ENCODE measurements around the gene ST6GALNAC3. TPM values are rescaled to one million over a fixed set of nuclear protein-coding genes. Genes with fewer than 3 reads are reported as not detected.

ST6GALNAC3 gene
- total RNA-seq, 1 experiment from 2014 or later, result 2.2 TPM

DNA sequence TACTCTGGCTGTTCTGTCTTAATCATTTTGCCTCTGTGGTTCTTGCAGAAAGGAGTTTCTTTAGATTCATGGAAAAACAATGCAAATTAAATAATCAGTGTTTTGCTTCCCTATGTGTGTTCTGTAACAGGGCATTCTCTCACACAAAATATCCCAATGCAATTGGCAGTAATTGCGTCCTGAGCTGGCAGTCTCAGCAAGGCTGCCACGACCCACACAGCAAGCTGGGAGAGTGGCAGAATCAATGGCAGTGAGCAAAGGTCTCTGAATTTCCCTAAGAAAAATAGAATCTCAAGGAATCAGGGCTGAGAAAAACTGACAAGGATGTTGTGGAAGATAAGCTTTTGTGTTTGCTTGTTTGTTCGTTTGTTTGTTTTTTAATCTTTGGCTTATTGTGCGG lies 594.6 kb downstream of the ST6GALNAC3 start:
- no peak overlapping the region for H3K4me3 ChIP-seq (replicated peaks in 1 of 2; ENCODE audit: low read depth in 1 of 2, low read length in 2 of 2)
- H3K4me1 ChIP-seq (ENCODE audit: control insufficient read depth in 1 of 2, insufficient read depth in 2 of 2, low read length in 2 of 2), result no peaks in the 10 kb centered on the region
- POLR2A ChIA-PET, result no interaction called here
- no peak overlapping the region for H3K9ac ChIP-seq (ENCODE audit: low read length)
- TF ChIP-seq, protein P1, sequence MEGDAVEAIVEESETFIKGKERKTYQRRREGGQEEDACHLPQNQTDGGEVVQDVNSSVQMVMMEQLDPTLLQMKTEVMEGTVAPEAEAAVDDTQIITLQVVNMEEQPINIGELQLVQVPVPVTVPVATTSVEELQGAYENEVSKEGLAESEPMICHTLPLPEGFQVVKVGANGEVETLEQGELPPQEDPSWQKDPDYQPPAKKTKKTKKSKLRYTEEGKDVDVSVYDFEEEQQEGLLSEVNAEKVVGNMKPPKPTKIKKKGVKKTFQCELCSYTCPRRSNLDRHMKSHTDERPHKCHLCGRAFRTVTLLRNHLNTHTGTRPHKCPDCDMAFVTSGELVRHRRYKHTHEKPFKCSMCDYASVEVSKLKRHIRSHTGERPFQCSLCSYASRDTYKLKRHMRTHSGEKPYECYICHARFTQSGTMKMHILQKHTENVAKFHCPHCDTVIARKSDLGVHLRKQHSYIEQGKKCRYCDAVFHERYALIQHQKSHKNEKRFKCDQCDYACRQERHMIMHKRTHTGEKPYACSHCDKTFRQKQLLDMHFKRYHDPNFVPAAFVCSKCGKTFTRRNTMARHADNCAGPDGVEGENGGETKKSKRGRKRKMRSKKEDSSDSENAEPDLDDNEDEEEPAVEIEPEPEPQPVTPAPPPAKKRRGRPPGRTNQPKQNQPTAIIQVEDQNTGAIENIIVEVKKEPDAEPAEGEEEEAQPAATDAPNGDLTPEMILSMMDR (IDR thresholded peaks at IDR 0.05 in 2 of 3, conservative IDR thresholded peaks at IDR 0.05 in 1 of 3; ENCODE audit: borderline replicate concordance in 1 of 3, insufficient read depth in 1 of 3, low read depth in 2 of 3, low read length in 2 of 3), result no peak
- no peak for TF ChIP-seq FOSL1 (IDR thresholded peaks at IDR 0.05; ENCODE audit: low read depth)
- TF ChIP-seq SP1 (IDR thresholded peaks at IDR 0.05; ENCODE audit: low read depth), result no peak
- no peak for TF ChIP-seq ZFX (IDR thresholded peaks at IDR 0.05)
- no peak for TF ChIP-seq ZNF274 (IDR thresholded peaks at IDR 0.05; ENCODE audit: low read depth, low read length)
- TF ChIP-seq POLR2AphosphoS5 (IDR thresholded peaks at IDR 0.05; ENCODE audit: low read depth, low read length), result no peak
- TF ChIP-seq SIN3A (IDR thresholded peaks at IDR 0.05; ENCODE audit: low read depth), result no peak
- TF ChIP-seq, protein P2, sequence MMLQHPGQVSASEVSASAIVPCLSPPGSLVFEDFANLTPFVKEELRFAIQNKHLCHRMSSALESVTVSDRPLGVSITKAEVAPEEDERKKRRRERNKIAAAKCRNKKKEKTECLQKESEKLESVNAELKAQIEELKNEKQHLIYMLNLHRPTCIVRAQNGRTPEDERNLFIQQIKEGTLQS (IDR thresholded peaks at IDR 0.05), result no peak
- TF ChIP-seq JUND (IDR thresholded peaks at IDR 0.05), result no peak
- no peak for TF ChIP-seq SRF (IDR thresholded peaks at IDR 0.05; ENCODE audit: low read depth)
- TF ChIP-seq RAD21 (IDR thresholded peaks at IDR 0.05; ENCODE audit: low read depth), result no peak
- TF ChIP-seq, protein P3, sequence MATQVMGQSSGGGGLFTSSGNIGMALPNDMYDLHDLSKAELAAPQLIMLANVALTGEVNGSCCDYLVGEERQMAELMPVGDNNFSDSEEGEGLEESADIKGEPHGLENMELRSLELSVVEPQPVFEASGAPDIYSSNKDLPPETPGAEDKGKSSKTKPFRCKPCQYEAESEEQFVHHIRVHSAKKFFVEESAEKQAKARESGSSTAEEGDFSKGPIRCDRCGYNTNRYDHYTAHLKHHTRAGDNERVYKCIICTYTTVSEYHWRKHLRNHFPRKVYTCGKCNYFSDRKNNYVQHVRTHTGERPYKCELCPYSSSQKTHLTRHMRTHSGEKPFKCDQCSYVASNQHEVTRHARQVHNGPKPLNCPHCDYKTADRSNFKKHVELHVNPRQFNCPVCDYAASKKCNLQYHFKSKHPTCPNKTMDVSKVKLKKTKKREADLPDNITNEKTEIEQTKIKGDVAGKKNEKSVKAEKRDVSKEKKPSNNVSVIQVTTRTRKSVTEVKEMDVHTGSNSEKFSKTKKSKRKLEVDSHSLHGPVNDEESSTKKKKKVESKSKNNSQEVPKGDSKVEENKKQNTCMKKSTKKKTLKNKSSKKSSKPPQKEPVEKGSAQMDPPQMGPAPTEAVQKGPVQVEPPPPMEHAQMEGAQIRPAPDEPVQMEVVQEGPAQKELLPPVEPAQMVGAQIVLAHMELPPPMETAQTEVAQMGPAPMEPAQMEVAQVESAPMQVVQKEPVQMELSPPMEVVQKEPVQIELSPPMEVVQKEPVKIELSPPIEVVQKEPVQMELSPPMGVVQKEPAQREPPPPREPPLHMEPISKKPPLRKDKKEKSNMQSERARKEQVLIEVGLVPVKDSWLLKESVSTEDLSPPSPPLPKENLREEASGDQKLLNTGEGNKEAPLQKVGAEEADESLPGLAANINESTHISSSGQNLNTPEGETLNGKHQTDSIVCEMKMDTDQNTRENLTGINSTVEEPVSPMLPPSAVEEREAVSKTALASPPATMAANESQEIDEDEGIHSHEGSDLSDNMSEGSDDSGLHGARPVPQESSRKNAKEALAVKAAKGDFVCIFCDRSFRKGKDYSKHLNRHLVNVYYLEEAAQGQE (IDR thresholded peaks at IDR 0.05; ENCODE audit: low read depth), result no peak
- no peak for TF ChIP-seq EZH2phosphoT487 (IDR thresholded peaks at IDR 0.05; ENCODE audit: borderline replicate concordance)
- TF ChIP-seq EZH2 (IDR thresholded peaks at IDR 0.05), result no peak
- no peak for TF ChIP-seq ELF1 (IDR thresholded peaks at IDR 0.05; ENCODE audit: borderline replicate concordance, low read depth)
- TF ChIP-seq, protein P4, sequence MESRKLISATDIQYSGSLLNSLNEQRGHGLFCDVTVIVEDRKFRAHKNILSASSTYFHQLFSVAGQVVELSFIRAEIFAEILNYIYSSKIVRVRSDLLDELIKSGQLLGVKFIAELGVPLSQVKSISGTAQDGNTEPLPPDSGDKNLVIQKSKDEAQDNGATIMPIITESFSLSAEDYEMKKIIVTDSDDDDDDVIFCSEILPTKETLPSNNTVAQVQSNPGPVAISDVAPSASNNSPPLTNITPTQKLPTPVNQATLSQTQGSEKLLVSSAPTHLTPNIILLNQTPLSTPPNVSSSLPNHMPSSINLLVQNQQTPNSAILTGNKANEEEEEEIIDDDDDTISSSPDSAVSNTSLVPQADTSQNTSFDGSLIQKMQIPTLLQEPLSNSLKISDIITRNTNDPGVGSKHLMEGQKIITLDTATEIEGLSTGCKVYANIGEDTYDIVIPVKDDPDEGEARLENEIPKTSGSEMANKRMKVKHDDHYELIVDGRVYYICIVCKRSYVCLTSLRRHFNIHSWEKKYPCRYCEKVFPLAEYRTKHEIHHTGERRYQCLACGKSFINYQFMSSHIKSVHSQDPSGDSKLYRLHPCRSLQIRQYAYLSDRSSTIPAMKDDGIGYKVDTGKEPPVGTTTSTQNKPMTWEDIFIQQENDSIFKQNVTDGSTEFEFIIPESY (IDR thresholded peaks at IDR 0.05; ENCODE audit: extremely low read depth, insufficient replicate concordance, low read length), result no peak
- no peak for TF ChIP-seq YY1 (IDR thresholded peaks at IDR 0.05; ENCODE audit: extremely low read depth, insufficient replicate concordance, low read depth, low read length)
- no peaks in the 10 kb centered on the region for H3K79me2 ChIP-seq (ENCODE audit: insufficient read depth, low read length)
- intact Hi-C loops (cut with micrococcal nuclease), result no loop called here
- no peak overlapping the region for H3K4me2 ChIP-seq (ENCODE audit: low read length)
- no peaks in the 10 kb centered on the region for H3K36me3 ChIP-seq (ENCODE audit: control insufficient read depth in 1 of 2, insufficient read depth in 2 of 2, low read length in 2 of 2)
- RAD21 ChIA-PET (ENCODE audit: low non-redundant PET in 1 of 2, low total read pairs in 2 of 2, uncharacterized antibody in 2 of 2, unreplicated experiment in 2 of 2), result no interaction called here
- H3K9me2 ChIP-seq (ENCODE audit: insufficient read depth), result no peaks in the 10 kb centered on the region
- H3K27me3 ChIP-seq (ENCODE audit: insufficient read depth, low read length), result no peaks in the 10 kb centered on the region
- H3K27ac ChIP-seq (ENCODE audit: low read depth, low read length), result no peak overlapping the region
- no peak overlapping the region for H2AFZ ChIP-seq (ENCODE audit: low read depth, low read length, poor library complexity, severe bottlenecking)
- CTCF ChIA-PET, result no interaction called here
- DNase-seq (ENCODE audit: low read depth, low spot score) (no peak), ATAC-seq (no peak)
- no TSS peak for BruUV-seq (replicated peaks)
- H4K20me1 ChIP-seq (ENCODE audit: insufficient read depth), result no peaks in the 10 kb centered on the region
- H3K9me3 ChIP-seq (ENCODE audit: control insufficient read depth in 1 of 2, insufficient read depth in 1 of 2, low read depth in 1 of 2, low read length in 2 of 2), result no peaks in the 10 kb centered on the region

Data from HCT116 (cell line).